ENCODE measurements around the gene TAF4B. TPM values are rescaled to one million over a fixed set of nuclear protein-coding genes. Genes with fewer than 3 reads are reported as not detected.

The TAF4B gene, protein sequence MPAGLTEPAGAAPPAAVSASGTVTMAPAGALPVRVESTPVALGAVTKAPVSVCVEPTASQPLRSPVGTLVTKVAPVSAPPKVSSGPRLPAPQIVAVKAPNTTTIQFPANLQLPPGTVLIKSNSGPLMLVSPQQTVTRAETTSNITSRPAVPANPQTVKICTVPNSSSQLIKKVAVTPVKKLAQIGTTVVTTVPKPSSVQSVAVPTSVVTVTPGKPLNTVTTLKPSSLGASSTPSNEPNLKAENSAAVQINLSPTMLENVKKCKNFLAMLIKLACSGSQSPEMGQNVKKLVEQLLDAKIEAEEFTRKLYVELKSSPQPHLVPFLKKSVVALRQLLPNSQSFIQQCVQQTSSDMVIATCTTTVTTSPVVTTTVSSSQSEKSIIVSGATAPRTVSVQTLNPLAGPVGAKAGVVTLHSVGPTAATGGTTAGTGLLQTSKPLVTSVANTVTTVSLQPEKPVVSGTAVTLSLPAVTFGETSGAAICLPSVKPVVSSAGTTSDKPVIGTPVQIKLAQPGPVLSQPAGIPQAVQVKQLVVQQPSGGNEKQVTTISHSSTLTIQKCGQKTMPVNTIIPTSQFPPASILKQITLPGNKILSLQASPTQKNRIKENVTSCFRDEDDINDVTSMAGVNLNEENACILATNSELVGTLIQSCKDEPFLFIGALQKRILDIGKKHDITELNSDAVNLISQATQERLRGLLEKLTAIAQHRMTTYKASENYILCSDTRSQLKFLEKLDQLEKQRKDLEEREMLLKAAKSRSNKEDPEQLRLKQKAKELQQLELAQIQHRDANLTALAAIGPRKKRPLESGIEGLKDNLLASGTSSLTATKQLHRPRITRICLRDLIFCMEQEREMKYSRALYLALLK
- total RNA-seq (2022; extraction: Qiagen RNA extraction), result 4.4 to 5.1 TPM (median 4.6 TPM) in 5 replicates

DNA sequence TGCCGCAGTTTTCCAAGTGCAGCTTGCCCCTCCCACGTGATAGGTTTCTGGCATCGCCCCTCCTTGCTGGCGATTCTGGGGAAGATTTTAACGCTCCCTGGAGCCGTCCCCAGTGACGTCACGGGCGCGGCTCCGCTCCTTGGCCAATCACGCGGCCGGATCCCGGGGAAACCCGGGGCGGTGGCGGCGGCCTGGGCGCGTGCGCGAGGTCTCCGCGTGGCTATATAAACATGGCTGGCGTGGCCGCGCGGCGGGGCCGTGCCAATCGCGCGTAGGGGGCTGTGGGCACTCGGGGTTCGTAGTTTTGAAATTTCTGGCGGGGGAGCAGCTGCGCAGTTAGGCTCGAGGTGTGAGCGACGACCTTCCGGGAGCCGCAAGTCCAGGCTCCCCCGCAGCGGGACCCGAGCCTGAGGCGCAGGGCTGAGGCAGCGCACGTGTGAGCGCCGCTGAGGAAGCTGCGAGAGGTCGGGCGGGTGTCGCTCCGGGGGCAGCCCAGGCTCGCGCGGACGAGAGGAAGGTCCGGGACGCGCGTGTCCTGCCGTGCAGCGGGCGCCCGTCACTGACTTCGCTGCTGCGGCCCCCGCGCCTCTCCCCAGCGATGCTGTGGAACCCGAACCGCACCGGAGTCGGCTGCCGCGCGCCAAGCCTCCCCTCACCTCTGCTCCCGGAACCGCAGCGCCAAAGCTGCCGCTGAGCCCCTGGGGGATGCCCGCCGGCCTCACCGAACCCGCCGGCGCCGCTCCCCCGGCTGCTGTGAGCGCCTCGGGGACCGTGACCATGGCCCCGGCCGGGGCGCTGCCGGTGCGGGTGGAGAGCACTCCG is at the start of gene TAF4B:
TSS of gene TAF4B (plus strand) at position 217 of the 822 bp plus-strand sequence. CDS start at position 706, 489 bp downstream.

Other genes with a start within 250 kb of the TAF4B start
- 45.8 to 57.8 TPM (median 52.3 TPM) in 5 replicates for gene SS18, start 135.8 kb upstream of the TAF4B start, total RNA-seq (2022; extraction: Qiagen RNA extraction)
- not detected in 5 replicates for gene PSMA8, start 92.6 kb upstream of the TAF4B start, total RNA-seq (2022; extraction: Qiagen RNA extraction)

Data from A549 treated with CORT108297 at 1 μM for 4 hours (cell line).